HG03342 (cell line): ENCODE data around the gene TLE5.
"Not testable (repeated sequence)": the region's sequence is repeated elsewhere in the genome, so short reads cannot be mapped to it uniquely, and the experiment has no call there.

Experiments used
- ATAC-seq: cut with Tn5 transposase; IDR thresholded peaks from one replicate; pipeline ENCODE4 v1.9.1; 2021; ENCODE audit warnings: mild to moderate bottlenecking, moderate library complexity; ENCODE audit not compliant: unreplicated experiment

TLE5 gene

GRCh38 chr19:3064011-3064330, 1.7 kb upstream of the TLE5 start:
- no peak for ATAC-seq

- no peak for ATAC-seq
Observed at GRCh38 chr19:3061182-3062161, 823 bp downstream of the TLE5 start.

DNA sequence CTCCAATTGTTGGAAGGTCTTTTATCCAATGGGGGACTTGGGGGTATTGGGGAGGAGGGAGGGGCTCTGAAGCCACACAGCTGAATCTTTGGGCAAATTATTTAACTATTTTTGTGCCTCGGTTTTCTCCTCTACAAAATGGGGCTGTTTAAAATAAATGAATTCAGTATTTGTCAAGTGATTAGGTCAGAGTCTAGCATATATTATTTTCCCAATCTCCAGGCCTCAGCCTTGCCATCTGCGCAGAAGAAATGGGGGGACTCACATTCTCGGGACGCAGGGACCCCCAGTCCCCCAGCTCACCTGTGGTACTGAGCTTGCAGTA, 1.5 kb downstream of the TLE5 start:
- ATAC-seq, result no peak

DNA sequence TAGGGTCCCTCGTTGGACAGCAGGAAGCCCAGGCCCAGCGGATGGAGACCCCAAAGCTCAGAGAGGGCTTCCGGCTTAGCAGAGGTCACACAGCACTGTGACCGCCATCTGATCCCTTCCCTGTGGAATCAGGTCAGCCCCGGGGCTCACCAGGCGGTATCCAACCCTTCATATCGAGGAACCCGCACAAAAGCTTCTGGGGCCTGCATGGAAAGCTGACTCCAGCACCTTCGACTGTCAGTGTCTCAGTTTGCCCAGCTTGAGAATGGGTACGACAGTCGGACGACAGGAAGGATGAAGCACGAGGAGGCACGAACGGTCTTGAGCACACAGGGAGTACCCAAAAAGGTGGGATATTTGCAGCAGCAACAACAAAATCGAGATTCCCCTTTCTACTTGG, 2.6 kb downstream of the TLE5 start:
- ATAC-seq, result no peak

DNA sequence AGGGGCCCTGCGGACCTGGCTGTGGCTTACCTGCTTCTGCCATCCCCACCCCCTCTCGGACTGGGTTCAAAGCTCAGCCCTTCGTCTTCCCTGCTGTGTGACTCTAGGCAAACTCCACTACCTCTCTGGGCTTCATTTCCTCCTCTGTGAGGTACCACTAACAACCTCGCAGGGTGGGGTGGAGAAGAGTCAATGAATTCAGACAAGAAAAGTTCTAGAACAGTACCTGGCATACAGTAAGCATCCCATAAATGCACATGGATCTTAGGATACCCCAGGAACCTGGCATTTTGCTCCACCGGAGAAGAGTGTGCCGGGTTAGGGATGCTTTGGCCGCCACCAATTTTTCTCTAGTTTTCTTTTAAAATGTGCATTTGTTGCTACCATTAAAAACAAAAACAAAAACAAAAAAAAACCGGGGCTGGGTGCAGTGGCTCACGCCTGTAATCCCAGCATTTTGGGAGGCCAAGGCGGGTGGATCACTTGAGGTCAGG, 3.4 kb downstream of the TLE5 start:
- no peak for ATAC-seq

DNA sequence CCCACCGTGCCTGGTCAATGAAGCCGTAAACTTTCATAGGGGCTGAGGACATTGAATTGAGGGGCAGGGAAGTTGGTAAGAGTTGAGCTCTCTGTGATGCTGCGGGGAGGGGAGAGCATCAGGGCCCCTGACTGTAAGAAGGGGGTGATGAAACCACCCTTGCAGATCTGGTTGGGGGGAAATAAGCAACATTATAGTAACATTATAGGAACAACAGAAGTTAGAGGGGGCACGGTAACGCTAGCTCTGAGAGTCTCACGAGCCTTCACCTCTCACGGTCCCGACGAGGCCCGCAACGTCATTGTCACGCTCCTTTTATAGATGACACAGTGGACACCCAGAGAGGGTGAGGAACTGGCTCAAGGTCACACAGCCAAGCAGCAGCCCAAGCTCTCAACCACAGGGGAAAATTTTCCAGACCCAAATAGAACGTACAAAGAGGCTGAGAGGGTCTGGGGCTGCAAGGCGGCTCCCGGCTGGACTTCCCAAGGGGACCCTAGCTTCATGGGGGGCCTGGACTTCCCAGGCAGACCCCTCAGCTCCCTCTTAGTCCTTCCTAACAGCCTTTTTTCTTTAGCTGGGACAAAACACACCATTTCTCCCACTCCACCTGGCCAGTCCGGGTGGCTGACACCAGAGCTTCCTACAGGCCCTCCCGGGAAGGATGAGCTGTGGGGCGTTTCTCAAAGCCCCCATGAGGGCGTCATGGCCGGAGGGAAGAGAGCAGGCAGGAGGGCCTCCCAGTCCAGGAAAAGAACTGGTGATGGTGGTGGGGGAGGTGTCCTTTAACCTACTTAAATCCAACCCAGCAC, 4.1 kb downstream of the TLE5 start:
- no peak for ATAC-seq

DNA sequence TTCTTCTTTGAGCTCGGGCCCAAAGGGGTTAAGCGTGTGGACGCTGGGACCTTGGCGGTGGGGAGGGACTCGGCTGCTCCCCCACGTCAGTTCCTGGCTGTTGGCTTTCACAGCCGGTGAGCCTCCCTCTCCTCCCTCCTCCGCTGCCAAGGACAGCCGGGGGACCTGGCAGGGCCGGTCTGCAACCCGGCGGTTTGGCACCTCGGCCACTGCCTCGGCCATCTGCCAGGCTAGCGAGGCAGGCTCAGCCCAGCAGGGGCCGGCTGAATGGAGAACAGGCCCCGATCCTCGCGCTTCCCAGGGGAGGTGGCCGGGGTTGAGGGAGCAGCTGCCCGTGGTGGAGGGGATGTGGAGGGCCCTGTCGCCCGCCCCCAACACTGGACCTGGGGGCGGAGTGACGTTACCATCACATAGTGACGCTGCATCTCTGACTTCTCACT, 5.0 kb downstream of the TLE5 start:
- ATAC-seq, result no peak

- ATAC-seq, result no peak
Observed at GRCh38 chr19:3056417-3057088, 5.7 kb downstream of the TLE5 start.

- no peak for ATAC-seq
Observed at GRCh38 chr19:3055741-3056416, 6.4 kb downstream of the TLE5 start.

DNA sequence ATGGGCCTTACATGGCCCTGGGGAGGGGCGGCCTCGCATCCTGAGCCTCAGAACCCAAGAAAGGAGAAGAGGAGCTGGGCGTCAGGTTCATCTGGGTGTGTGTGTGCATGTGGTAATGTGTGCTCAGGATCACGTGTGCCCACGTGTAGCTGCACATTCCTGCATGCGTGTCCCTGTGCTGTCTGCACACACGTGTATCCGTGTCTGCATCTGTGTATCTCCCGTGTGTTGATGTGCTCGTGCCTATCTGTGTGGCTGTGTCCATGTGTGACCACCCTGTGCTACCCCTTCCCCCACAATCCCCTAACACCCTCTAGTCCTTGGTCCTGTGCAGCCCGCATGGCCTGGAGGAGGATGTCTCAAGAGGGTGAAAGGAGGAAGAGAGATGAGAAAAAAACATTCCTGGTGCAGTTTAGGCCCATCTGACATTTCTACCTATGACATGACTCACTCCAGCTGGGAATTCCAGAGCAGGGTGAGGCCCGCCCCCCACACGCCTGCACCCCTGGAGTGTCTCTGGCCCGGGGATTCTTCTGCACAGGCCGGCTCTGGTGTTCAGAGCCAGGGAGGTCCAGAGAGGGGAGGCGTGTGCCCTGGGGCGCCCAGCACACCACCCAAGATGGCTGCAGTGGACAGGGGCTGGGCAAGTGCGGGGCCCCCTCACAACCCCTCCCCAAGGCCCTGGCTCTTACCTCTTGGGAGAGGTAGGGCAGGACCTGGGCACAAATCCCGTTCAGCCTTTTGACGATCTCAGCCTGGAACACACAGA, 7.1 kb downstream of the TLE5 start:
- no peak for ATAC-seq

DNA sequence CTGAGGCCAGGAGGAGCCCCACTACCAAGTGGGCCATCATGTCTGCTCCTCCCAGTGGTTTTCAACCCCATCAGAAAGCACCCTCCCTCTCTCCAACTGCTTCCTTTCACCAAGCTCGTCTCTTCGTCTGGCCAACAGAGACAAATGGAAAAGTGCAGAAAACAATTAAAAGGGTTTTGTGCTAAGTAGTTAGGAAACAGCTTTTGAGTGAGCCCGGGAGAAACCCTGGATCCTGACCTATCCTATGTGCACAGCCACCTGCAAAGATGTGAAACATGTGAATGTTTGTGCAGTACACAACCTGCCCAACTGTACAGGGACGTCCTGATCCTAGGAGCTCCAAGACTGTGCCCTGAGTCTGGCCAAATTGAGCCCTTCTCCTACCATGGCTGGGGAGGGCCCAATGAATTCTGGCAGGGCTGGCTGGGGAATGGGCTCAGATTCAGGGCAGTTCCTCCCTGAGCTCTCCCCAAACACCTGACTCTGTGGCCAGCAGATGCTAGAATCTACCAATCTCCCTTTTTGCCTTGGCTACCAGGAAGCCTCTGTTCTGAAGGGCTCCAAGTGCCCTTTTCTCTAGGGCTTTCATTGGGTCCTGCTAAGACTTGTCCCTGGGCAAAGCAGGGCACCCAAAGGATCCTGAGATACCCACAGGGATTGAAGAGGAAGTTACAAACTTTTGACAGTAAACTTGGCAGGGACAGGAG, 7.9 kb downstream of the TLE5 start:
- no peak for ATAC-seq

DNA sequence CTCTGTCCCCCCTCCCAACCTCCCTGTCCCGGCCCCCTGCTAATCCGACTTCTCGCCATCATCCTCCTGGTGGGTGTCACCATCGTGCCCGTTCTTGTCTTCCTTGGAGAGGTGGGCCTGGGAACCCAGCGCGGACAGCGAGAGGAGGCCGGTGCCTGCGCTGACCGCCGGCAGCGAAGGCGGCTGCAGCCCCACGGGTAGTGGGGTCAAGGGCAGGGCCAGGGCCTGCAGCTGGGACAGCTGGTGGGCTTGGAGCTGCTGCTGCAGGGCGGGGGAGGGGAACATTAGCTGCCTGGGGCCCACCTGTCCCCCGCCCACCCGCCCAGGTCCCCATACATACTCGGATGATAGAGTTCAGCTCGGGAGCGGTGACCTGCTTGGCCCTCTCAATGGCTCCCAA, 8.5 kb downstream of the TLE5 start:
- no peak for ATAC-seq

GRCh38 chr19:3053218-3053621, 9.1 kb downstream of the TLE5 start:
- ATAC-seq, result no peak

- ATAC-seq, result not testable (repeated sequence)
Observed at GRCh38 chr19:3050016-3050415, 12.3 kb downstream of the TLE5 start.

- ATAC-seq, result no peak
Observed at GRCh38 chr19:3049089-3049488, 13.2 kb downstream of the TLE5 start.

DNA sequence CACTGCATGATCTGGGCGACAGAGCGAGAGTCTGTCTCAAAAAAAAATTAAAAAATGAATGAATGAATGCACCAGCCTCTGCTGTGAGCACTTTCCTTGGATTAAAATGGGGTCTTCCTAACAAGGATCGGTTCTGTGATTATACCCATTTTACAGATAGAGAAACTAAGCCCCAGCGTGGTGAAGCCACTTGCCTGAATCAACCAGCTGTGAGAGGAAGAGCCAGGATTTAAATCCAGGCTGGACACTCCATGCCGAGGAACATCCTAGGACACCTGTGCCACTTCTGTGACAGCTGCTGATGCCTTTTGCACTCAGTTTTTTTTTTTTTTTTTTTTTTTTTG, 14.1 kb downstream of the TLE5 start:
- ATAC-seq, result no peak

DNA sequence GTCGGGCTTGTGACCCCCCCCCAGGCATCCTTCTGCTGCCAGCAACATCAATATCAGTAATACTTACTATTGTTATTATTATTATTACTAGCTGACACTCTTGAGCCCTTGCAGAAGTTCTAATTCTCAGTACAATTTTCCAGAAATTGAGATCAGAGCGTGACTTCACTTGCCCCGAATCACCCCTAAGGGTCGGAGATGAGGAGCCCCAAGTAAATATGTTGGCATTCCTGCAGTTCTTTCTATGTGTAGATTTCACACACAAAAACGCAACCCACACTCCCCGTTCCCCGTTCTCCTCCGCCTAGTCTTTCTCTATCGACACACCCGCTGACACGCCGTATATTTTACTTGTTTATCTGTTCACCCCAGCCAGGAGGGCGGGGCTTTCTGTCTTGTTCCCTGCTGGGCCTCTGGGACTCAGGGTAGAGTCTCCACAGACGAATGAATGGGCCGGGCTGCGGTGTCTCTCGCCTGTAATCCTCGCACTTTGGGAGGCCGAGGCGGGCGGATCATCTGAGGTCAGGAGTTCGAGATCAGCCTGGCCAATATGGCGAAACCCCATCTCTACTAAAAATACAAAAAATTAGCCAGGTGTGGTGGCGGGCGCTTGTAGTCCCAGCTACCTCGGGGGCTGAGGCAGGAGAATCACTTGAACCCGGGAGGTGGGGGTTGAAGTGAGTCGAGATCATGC, 14.7 kb downstream of the TLE5 start:
- ATAC-seq, result no peak

DNA sequence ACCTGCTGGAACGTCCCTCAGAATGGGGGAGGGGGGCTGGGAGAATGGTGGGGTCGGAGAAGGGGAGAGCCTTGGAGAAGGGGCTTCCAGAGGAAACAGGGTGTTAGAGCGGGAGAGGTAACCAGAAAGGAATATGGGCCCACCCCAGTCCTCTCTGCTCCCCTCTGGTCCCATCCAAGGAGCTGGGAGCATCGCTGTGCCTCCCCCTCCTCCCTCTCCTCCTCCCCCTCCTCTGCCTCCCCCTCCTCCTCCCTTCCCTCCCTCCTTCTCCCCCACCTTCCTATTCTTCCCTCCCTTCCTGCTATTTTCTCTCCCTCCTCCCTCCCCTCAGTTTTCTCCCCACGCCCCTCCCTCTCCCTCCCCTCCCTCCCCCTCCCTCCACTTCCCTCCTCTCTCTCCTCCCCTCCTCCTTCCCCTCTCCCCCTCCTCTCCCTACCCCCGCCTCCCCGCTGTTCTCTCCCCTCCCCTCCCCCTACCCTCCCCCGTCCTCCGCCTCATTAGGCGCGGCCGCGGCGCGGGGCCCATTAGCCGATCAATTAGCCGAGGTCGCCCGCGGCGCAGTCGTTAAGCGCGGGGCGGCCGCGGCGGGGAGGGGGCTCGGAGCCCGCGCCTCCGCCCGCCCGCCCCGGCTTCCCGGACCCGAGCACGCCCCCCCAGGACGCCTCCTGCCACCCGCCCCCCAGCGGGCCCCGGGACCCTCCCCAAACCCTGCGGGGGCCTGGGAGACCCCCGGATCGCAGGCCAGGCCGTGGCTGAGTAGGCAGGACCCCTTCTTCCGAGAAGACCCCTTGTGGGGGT, 15.4 kb downstream of the TLE5 start:
- ATAC-seq, result no peak
